HepG2 (cell line): Measurements from ENCODE around the gene TMEM108. TPM values are rescaled to one million over a fixed set of nuclear protein-coding genes. Genes with fewer than 3 reads are reported as not detected.

ENCODE experiments used
- IRF2 ChIP-seq: IDR thresholded peaks from 2 replicates; pipeline ENCODE4 v1.6.1; 2018; ENCODE audit warnings: missing genetic modification reagents, missing compliant biosample characterization
- MEF2D ChIP-seq: sonication (generic); formaldehyde crosslinking; IDR thresholded peaks from 2 replicates; pipeline ENCODE4 v1.5.1; 2020; ENCODE audit warnings: mild to moderate bottlenecking, missing genetic modification reagents
- NPAS2 ChIP-seq: sonication (generic); formaldehyde crosslinking; IDR thresholded peaks from 2 replicates; pipeline ENCODE4 v1.8.0; 2022; ENCODE audit warnings: mild to moderate bottlenecking, missing genetic modification reagents, borderline replicate concordance
- SMYD3 ChIP-seq: sonication (generic); formaldehyde crosslinking; IDR thresholded peaks from 2 replicates; pipeline ENCODE4 v1.8.1; 2023; ENCODE audit warnings: mild to moderate bottlenecking, missing genetic modification reagents
- ZNF180 ChIP-seq: sonication (generic); formaldehyde crosslinking; IDR thresholded peaks from 2 replicates; pipeline ENCODE4 v1.4.0; 2020; ENCODE audit warnings: low read depth, missing genetic modification reagents, borderline replicate concordance
- ZNF7 ChIP-seq: IDR thresholded peaks from 2 replicates; pipeline ENCODE4 v1.6.1; 2016; ENCODE audit warnings: missing biosample characterization, missing genetic modification reagents
- ZNF747 ChIP-seq: sonication (generic); formaldehyde crosslinking; IDR thresholded peaks from 2 replicates; pipeline ENCODE4 v1.8.1; 2023; ENCODE audit warnings: missing genetic modification reagents, mild to moderate bottlenecking, borderline replicate concordance
- polyA plus RNA-seq, 8 experiments: library from polyadenylated mRNA; depleted of rRNA in 3 of 8; stranded (reverse) in 7 of 8; unstranded in 1 of 8; fragments of >200 nt; fragmentation: Illumina TruSeq in 4 of 8; extraction: Trizol in 4 of 8; gene quantifications; 2 replicates each; pipeline versions ENCODE4 v1.2.1 to v1.2.3, GENCODE V29; 2011 to 2016; ENCODE audit warnings: low read depth in 4 of 8, missing spikeins in 1 of 8, mixed read lengths in 1 of 8; ENCODE audit not compliant: insufficient read depth in 1 of 8
- total RNA-seq, 5 experiments: library from RNA; depleted of rRNA; stranded (reverse); fragments of >200 nt; fragmentation: Illumina TruSeq; extraction: Trizol; gene quantifications; 2 replicates each; pipeline ENCODE4 v1.2.3, GENCODE V29; 2016; ENCODE audit warnings: low read depth in 1 of 5
- TF ChIP-seq, protein P1 (sequence below): IDR thresholded peaks from 2 replicates; pipeline ENCODE4 v1.6.1; 2018; ENCODE audit warnings: missing genetic modification reagents, mild to moderate bottlenecking, missing compliant biosample characterization
- TF ChIP-seq, protein P2 (sequence below): sonication (generic); formaldehyde crosslinking; IDR thresholded peaks from 2 replicates; pipeline ENCODE4 v1.4.0; 2020; ENCODE audit warnings: missing genetic modification reagents

Gene TMEM108
- total and polyA plus RNA-seq, 2 of the 13 experiments (the other 11 are each of a cell fraction or from before 2014, with no cell fraction given), result not detected

GRCh38 chr3:133426721-133427120 lies 388.5 kb downstream of the TMEM108 start (continued):
- TF ChIP-seq ZNF180 (CRISPR knock-in tag) (no peak), ZNF747 (CRISPR knock-in tag) (no peak), IRF2 (no peak), MEF2D (CRISPR knock-in tag) (no peak), SMYD3 (CRISPR knock-in tag) (no peak), ZNF7 (CRISPR knock-in tag) (no peak), NPAS2 (CRISPR knock-in tag) (no peak)
- TF ChIP-seq, protein P1, sequence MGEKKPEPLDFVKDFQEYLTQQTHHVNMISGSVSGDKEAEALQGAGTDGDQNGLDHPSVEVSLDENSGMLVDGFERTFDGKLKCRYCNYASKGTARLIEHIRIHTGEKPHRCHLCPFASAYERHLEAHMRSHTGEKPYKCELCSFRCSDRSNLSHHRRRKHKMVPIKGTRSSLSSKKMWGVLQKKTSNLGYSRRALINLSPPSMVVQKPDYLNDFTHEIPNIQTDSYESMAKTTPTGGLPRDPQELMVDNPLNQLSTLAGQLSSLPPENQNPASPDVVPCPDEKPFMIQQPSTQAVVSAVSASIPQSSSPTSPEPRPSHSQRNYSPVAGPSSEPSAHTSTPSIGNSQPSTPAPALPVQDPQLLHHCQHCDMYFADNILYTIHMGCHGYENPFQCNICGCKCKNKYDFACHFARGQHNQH (CRISPR knock-in tag), result no peak
- TF ChIP-seq, protein P2, sequence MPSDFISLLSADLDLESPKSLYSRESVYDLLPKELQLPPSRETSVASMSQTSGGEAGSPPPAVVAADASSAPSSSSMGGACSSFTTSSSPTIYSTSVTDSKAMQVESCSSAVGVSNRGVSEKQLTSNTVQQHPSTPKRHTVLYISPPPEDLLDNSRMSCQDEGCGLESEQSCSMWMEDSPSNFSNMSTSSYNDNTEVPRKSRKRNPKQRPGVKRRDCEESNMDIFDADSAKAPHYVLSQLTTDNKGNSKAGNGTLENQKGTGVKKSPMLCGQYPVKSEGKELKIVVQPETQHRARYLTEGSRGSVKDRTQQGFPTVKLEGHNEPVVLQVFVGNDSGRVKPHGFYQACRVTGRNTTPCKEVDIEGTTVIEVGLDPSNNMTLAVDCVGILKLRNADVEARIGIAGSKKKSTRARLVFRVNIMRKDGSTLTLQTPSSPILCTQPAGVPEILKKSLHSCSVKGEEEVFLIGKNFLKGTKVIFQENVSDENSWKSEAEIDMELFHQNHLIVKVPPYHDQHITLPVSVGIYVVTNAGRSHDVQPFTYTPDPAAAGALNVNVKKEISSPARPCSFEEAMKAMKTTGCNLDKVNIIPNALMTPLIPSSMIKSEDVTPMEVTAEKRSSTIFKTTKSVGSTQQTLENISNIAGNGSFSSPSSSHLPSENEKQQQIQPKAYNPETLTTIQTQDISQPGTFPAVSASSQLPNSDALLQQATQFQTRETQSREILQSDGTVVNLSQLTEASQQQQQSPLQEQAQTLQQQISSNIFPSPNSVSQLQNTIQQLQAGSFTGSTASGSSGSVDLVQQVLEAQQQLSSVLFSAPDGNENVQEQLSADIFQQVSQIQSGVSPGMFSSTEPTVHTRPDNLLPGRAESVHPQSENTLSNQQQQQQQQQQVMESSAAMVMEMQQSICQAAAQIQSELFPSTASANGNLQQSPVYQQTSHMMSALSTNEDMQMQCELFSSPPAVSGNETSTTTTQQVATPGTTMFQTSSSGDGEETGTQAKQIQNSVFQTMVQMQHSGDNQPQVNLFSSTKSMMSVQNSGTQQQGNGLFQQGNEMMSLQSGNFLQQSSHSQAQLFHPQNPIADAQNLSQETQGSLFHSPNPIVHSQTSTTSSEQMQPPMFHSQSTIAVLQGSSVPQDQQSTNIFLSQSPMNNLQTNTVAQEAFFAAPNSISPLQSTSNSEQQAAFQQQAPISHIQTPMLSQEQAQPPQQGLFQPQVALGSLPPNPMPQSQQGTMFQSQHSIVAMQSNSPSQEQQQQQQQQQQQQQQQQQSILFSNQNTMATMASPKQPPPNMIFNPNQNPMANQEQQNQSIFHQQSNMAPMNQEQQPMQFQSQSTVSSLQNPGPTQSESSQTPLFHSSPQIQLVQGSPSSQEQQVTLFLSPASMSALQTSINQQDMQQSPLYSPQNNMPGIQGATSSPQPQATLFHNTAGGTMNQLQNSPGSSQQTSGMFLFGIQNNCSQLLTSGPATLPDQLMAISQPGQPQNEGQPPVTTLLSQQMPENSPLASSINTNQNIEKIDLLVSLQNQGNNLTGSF, result no peak
- TF ChIP-seq, all 625 proteins: peak for 0
